HG02642 (cell line): ENCODE measurements around the gene IRX6.

Experiments used
- ATAC-seq: cut with Tn5 transposase; IDR thresholded peaks from one replicate; pipeline ENCODE4 v1.9.1; 2021; ENCODE audit warnings: mild to moderate bottlenecking; ENCODE audit not compliant: unreplicated experiment, poor library complexity

The IRX6 gene

DNA sequence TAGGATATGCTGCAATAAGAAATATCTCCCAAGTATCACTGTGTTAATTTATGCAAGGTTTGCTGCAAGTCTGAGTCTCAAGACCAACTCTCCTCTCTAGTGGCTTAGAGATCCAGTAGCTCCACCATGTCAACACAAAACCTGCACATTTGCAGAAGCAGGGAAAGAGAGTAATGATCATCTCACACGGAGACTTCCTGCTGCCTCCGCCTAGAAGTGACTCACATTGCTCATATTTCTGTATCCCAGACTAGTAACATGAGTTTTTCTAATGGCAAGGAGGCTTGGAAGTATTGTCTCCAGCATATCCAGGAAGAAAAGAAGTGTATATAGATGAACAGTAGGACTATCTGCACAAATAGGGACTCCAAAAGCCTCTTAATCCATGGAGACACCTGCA lies 15.0 kb upstream of the IRX6 start:
- ATAC-seq: no peak

DNA sequence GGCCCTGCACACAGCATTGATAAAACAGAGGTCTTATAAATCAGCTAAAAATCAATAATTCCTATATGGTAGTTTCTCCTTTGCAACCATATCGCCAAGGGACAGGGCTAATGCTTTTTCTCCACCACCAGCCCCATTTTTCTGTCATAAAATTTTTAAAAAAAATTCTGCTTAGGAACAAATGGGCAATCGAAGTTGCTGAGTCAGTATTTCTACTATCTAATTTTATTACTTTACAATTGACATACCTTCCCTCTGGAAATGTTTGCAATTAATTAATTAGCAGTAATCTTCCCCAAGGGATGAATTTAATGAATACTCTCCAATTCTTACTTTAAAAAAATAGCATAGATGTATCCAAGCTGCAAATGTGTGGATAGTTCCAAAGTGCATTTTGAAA lies 1.7 kb upstream of the IRX6 start:
- ATAC-seq: no peak

GRCh38 chr16:55324285-55325079 lies 479 bp downstream of the IRX6 start:
- ATAC-seq: no peak

DNA sequence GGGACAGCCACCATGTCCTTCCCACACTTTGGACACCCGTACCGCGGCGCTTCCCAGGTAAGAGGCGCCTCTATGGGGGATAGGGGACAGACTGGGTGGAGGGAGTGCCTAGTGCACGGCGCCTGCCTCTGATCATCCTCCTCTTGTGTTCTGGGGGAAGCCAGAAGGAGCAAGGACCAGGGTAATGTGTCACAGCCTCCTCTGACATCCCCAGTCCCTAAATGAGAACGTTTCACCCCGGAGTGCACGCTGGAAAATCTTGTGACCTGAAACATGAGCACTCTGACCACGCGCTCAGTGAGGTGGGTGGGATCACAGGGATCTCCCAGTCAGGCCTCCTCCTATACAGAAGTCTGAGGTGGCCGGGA lies 1.1 kb downstream of the IRX6 start:
- ATAC-seq: no peak

GRCh38 chr16:55325458-55326109 lies 1.6 kb downstream of the IRX6 start:
- ATAC-seq: no peak

DNA sequence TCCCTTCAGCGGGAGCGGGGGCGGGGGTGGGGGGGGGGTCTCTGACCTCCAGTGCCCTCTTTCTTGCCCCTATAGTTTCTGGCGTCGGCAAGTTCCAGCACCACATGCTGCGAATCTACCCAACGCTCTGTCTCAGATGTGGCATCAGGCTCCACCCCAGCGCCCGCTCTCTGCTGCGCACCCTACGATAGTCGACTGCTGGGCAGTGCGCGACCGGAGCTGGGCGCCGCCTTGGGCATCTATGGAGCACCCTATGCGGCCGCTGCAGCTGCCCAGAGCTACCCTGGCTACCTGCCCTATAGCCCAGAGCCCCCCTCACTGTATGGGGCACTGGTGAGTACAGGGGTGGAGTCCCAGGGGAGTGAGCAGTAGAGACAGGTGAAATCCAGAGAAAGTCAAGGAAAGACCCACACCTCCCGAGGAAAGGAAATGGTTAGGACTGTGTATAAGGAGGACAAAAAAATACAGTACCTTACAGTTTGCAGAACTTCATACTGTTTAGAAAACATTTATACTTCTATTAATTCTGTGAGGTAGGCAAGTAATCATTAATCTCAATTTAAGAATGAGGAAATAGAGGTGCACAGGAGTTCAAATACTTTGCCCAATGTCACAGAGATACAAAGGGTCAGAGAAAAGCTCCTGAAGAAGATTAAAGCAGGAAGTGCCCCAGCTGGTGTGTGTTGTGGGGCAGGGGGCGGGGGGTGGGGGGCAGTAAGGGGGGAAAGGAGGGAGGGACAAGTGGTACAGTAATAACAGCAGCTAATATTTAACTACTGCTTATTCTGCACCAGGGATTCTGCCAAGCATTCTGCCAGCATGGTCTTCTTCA lies 2.5 kb downstream of the IRX6 start:
- ATAC-seq: no peak

- no peak for ATAC-seq
Observed at GRCh38 chr16:55328611-55329569, 4.9 kb downstream of the IRX6 start.

DNA sequence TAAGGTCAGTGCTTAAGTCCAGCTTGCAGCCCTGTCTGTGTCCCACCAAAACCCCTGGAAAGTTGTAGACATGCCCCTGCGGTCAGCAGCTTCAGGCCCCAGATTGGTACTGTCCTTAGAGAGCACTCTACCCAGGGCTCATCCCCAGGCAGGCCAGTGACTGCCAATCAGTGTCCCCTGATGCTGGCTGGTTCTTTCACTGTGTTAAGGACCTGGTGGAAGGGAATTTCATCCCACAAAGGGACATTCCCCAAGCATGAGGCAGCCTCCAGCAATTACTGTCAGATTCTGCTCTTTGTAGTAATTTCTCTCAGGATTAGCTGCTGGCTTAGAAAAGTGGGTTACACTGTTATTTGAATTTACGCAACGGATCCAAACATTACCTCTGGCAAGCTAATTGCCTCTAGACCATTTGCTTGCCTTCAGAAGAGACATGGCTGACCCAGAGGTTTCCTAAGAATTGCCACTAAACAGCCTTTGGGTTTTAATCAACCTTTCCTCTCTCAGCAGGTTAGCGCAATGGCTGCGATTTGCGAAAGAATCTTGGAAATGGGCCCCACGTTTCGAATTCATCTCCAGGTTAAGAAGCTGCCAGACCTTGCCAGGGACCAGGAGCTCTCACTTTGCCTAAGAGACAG lies 5.9 kb downstream of the IRX6 start:
- ATAC-seq: no peak

DNA sequence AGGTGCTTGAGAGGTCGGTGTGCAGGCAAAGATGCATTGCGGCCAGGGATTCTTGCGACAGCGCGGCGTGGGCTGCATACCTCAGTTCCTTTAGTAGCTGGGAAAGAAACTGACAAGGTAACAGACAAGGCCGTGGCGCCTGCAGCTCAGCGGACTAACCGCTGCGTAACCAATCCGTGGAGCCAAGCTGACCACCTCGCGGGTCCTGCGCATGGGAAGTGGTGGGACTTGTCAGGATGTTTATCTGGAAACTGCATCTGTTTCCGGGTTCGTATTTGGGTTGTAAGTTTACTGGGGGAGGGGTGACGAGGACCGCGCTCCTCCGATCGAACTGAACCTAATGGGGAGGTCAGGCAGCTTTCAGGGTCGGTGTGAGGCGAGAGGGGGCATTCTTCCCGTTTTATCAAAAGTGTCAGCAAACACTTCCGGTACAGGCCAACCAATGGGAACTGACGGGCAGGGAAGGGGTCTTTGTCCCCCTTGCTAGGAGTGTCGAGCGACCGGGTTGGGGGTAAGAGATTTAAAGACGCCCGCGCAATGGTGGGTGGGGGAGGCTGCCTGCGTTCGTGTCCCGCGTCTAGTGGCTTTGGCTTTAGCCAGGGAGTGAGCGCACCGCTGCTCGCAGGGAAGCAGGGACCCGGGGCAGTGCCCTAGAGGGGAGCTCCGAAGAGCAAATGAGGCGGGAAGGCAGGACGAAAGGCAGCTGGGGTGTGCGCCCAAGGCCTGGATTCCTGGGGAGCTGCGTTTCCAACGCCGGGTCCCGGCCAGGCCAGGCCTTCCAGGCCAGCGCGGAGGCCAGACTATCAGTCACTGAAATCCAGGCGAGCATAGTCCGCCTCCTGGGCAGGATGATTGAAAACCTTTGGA lies 7.0 kb downstream of the IRX6 start:
- no peak for ATAC-seq

DNA sequence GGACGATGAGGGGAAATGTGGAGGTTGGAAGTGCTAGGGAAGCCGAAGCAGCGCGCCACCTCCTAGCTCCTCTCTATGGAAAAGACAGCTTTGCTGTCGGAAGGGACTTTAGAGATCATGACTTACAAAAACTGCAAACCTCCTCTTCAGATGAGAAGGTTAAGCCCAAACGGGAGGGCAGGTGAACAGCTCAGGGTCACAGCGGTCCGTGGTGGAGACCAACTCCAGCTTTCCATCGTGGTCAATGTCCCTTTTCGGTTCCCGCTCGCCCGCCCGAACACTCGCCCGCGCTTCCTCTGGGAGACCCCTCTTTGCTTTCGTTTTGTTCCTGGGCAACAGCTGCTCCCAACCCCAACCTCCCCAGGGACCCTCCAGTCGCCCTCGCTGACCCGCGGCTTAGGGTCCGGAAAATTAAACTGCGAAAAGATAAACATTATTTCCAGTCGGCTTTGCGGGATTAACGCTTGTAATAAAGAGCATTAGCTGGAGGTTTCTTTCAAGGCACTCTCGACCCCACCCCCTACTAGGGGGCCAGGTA lies 7.7 kb downstream of the IRX6 start:
- no peak for ATAC-seq

- peak; percentile 46 for ATAC-seq
Observed at GRCh38 chr16:55333684-55334083, 9.7 kb downstream of the IRX6 start.

DNA sequence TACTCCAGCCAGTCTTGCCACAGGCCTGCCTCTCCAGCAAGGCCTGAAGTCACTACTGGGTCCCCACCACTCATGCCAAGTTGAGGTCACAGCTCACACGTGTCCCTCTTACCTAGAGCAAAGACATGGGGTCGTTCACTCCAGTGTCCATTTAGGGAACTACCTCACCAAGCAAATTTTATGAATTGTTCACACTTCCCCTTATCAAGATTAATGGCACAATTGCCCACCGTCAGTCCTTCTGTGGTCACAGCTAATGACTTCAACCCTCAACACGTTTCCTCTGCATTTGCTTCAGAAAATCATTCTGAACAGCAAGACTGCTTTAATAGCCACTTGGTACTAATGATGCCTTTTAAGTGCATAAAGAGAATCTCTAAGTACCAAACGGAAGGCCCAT lies 14.6 kb downstream of the IRX6 start:
- ATAC-seq: no peak

GRCh38 chr16:55340445-55340844 lies 16.4 kb downstream of the IRX6 start:
- ATAC-seq: no peak

- ATAC-seq: no peak
Observed at GRCh38 chr16:55341681-55342080, 17.7 kb downstream of the IRX6 start.

DNA sequence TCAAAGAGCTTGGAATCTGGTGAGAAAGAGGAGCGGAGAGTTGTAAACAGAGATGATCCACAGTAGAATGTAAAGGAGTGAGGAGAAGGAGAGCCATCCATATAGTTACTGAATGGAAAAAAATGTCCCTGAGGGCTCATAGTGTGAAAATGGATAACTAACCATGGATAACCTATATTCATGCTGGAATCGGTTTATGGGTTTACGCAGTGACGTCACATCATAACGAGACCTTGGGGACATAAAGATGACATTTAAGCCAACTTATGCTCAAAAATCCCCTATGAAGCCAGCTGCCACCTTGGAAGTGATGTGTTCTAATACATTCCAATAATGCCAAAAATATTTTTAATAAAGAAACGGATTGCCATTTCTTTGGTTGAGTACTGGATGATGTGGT lies 22.5 kb downstream of the IRX6 start:
- ATAC-seq: no peak

DNA sequence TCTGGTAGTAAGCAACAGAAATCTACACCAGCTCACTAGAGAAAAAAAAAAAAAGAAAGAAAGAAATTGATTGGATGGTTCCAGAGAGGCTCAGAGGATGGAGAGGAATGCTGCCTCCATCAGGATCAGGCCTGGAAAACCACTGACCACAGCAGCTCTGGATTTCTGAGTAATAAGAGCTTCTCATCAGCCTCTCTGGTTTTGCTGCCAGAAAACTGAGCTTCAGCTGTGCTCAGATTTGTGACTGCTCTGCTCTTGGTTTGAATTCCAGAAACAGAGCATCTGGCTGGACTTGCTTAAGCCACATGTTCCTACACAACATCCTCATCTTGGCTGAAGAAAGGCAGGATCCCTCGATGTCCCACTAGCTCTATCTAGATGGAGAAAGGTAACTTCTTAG lies 25.9 kb downstream of the IRX6 start:
- no peak for ATAC-seq

DNA sequence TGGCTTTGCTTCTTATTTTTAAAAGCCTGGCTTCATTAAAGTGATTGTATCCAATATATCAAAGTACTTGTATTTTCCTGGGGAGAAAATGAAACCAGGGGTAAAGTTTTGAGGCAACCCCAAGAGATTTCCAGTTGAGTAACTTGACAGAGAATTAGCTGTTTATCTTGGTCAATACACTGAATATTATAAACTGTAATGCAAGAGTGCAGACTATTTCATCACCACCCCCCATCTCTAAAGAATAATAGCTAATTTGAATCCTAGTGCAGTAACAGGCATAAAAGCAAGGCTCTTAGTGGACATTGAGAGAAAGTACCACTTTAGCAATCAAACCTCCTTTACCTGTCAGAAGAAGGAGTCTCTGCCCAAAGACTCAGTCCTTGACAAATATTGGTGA lies 27.0 kb downstream of the IRX6 start:
- ATAC-seq: no peak

- no peak for ATAC-seq
Observed at GRCh38 chr16:55351936-55352335, 27.9 kb downstream of the IRX6 start.

DNA sequence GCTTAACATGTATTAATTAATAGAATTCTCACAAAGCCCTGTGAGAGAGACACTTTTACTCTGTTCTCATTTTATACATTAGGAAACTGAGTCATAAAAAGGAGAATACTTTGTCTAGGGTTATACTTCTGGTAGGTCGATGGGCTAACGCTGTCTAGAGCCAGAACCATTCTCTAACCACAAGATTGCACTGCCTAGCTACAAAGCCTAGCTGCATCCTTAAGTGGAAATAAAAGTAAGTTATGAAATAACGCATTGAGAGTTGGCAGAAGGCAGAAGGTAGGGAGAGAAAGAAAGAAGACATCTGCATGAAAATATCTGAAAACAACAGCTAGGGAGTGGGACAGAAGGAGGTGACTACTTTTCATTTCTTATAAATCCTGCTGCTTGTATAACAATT lies 33.2 kb downstream of the IRX6 start:
- ATAC-seq: no peak
